T1000 (cell line): Measurements from ENCODE around the gene ANKS1B.

Experiments used
- DNase-seq: peaks from one replicate; lab custom pipeline; 2025; ENCODE audit warnings: mixed read lengths; lab: John Stamatoyannopoulos, UW

ANKS1B gene

DNA sequence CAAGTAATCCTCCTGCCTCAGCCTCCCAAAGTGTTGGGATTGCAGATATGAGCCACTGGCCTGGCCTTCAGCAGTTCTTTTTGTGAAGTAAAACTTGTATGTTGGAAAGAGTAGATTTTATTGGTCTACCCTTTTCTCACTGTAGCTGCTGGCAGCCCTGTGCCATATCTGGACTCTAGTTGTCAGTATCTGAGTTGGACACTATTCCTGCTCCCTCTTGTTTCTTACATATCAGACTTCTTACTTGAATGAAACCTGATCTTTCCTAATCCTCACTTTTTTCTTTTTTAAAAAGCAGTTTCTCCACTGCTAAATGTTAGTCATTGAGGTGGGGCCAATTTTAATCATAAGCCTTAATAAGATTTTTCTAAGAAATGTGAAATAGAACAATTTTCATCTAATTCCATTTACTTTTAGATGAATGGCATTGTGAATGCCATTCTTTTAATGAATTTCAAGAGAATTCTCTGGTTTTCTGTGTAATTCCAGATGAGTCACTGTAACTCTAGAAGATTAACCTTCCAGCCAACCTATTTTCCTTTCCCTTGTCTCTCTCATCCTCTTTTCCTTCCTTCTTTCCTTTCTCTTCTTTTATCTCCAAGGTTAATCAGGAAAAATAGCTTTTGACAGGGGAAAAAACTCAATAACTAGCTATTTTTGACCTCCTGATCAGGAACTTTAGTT, 1250.9 kb downstream of the ANKS1B start:
- DNase-seq = no peak

DNA sequence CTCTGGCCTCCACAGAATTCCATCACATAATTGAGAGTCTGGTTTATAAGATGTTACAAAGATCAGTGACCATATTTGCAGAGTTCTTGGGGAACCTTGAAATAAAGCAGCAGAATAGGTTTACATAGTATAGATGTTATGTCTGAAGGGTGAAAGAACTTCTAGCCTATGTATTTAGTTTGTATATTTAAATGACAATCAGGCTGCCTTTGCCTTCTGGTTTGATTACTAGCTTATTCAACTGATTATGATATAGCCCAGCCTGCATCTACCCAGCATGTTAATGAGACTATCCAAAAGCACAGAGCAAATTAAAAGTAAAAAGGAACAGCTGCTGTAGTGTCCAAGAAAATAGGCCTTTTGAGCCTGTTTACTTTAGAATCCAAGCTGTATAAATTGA, 1254.3 kb downstream of the ANKS1B start:
- no peak for DNase-seq

DNA sequence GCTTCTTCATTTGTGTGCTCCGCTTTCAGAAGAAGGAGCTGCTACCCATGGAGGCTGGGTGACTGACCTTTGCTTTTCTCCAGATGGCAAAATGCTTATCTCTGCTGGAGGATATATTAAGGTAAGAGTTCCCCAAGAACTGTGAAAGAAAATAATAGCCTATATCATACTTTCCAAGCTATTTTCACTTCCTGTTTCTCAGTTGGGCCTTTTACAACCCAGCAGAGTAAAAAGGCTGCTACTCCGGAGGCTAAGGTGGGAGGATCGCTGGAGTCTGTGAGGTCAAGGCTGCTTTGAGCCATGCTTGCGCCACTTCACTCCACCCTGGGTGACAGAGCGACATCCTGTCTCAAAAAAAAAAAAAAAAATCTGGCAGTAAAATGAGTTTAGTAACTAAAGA, 1257.5 kb downstream of the ANKS1B start:
- DNase-seq = no peak

DNA sequence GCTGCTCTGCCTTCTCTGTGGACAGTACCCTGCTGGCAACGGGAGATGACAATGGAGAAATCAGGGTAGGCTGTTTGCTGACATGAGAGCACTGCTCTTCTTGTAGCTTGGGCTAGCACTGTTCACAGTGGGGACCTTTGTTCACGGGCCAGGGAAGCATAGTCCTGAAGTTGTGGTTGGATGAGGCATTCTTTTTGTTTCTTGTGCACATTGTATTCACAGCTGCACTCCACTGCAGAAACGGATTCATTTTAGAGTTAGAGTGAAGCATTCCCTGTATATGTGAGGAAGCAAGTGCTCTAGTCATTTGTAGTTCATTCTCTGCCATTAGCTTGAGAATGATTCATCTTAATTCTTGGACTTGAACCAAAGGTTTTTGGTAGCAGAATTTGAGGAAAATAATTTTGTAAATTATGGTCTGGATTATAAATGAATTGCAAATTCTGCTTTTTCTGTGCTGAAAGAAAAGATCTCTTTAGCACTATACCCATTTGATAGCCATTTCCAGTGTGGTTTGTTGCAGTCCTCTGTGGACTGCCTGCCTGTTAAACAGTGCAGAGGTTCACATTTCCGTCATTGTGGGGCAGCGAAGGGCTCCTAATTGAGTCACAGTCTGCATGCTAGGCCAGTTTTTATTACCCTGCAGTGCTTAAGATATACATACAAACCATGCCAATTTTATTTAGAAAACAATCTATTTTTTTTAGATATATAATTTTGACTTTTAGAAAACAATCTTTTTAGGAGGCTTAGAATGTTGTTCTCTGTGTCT, 1259.1 kb downstream of the ANKS1B start:
- DNase-seq = no peak

DNA sequence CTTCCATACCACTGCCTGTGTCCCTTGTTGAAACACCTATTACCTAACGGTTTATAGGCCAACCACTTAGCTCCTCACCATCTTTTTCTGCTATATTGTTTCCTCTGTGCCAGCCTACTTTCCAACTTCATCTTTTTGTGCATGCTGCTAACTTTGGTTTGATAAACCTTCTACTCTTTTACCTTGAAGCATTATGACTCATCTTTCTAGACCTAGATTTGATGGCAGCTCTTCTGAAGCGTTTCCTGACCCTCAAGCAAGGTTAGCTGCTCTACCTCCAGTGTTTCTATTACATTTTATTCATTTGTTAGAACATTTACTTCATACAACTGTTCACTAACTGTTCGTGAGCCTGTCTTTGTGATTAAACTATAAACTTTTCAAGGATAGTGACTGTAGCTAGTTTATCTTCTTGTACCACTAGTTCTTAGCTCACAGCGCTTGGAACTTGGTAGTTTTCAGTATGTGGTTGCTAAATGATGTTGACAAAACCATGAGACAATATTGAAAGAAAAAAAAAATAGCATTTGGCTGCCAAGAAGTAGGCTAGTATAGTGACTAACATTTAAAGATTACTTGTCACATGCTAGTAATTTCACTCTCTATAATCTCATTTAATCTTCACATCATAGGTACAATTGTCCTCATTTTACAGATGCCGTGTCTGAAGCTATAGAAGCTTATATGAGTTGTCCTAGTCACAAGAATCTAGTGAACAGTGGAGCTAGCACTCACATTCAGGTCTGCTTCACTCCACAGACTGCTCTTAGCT, 1260.2 kb downstream of the ANKS1B start:
- no peak for DNase-seq

DNA sequence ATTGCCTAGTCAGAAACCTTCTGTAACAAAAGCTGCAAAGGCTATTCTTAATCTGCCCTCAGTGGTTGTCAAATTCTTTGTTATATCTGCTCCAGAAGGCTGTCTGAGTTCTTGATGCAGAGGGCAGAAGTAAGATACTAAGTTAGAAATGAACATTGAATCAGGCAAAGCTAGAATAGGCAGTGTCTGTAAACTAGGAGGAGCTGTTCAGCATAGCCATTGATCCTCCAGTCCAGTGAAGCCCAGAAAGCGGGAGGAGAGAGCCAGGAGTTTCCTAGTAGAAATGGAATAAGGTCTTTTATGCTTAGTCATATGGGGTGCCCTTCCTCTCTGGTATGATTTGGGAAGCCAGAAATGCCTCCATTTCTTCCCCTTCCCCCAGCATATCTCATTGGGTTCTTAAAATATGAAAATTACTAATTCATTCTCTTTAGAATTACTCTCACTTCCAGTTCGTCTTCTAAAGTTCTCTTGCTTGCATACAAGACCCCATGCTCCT, 1263.5 kb downstream of the ANKS1B start:
- DNase-seq = no peak

DNA sequence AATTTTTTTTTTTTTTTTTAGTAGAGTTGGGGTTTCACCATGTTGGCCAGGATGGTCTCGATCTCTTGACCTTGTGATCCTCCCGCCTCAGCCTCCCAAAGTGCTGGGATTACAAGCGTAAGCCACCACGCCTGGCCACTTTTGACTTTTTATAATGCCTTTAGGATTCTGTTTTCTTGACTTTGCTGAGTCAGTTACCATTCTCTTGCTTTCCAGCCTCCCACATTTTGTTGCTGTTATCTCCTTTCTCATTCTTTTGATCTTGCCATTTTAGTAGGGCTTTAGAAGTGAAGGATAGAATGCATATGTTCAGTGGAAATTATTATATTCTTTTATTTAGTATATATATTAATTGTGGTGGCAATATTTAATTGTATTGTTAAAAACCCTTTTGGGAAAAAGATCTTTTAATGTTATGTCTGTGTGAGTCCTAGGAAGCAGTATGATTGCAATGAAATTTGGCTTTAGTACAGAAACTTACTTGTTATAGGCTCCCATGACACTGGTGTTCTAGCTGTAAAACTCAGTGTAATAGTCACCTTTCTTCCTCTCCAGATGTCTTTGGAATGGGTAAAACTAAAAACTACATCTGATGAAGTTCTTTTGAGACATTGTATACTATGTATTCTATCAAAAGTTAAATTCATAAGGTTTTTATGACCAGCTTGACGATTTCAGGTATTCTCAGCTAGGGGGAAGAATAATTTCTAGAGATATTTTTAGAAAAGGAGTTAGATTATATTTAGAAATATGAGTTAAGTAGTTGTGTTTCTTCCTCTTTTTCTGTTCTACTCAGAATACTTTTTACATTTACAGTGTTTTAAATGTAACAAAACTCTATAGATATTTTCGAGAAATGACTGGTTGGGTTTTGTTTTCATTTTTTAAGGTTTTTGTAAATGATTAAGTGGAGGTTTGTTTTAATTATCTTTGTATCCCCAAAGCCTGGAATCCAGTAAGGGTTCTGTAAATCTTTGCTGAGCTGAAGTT, 1264.9 kb downstream of the ANKS1B start:
- no peak for DNase-seq

DNA sequence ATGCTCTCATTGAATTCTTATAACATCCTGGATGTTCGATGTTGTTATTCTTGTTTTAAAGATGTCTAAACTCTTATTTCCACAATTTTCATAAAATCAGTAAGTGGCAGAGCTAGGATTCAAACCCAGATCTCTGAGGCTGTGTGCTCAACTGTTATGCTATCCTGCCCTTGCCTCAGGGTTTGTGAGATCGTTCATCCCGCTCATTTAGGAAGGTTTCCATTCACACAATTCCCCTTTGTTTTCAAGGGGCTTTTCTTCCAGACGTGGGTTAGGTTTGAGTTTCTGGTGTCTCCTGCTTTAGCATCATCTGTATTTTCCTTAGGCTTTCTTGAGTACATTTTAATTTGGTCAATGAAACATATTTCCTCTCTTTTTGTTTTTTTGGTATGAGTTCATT, 1270.3 kb downstream of the ANKS1B start:
- DNase-seq = no peak

DNA sequence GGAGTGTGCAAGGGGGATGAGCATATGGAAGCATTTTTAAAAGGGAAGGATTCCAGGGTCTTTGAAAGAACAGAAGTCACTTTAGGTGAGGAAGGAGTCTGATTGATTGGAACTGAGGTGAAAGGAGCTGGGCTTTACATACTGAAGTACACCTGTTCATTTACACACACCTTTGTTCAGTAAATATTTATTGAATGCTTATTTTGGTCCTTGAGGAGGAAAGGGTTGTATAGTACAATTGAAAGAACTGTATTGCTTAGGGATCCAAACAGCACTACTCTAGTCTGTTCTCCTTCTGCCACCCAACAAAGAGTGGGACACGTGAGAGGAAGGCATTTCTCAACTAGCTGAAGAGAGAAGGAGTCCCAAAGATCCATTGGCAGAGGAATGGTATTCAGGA, 1275.7 kb downstream of the ANKS1B start:
- DNase-seq = no peak

DNA sequence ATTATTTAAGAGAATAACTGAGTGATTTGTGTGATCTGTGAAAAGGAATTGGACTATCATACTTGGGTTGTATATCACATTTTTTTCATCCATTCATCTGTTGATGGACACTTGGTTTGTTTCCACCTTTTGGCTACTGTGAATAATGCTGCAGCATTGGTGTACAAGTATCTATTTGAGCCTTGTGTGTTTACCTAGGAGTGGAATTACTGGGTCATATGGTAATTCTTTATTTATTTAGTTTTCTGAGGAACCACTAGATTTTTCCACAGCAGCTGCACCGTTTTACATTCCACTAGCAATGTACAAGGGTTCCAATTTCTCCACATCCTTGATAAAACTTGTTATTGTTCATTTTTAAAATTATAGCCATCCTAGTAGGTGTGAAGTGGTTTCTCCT, 1283.6 kb downstream of the ANKS1B start:
- no peak for DNase-seq

DNA sequence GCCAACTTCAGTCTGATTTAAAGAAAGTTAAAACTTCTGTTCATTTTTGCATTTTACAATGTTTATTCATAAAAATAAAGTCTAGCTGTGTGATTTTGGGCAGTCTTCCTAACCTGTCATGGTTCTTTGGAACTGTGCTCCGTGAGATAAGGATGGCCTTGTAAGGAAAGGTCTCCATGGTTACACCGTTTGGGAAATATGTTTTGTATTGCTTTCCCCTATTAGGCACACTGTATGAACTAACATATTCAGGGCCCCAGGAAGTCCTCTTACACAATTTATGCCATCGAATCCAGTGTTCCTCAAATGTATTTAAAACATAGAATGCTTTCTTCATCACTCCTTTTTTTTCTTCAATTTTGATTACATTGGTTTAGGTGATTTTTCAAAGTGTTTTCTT, 1285.2 kb downstream of the ANKS1B start:
- DNase-seq = no peak

DNA sequence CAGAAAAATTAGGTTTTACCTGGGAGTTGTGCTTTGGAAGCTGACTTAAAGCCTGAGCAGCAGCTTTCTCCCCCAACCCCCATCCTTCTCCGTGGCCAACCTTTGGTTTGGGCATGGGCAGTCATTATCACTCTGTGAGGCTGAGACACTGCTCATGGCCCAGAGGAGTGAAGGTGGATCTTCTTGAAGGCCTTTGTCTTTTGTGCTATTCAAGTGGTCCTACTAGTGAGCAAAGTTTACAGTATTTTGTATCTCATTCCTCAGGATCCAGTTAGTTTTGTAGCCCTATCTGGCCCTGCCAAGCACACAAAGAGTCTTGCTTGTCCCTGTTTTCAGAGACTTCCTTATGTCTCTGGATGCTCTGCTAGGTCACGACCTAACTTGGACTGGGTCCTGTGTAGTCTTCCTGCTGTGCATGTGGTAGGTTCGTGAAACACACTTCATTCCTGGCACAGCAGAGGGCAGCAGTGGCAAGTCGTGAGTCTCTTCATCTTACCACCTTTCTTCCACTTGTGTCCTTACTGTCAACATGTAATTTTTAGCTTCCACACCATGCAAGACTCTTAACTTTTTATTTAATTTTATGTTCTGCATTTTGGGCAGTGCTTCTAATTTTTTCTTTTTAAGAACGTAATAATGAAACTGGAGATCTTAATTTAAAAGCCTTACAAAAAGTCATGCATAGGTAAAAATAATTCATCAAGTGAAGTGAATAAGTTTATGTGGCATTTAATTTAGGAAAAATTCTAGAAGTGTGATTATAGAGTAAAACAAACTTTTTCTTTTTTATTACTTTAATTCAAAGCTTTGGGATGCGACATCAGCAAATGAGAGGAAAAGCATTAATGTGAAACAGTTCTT, 1285.9 kb downstream of the ANKS1B start:
- peak; percentile 53 for DNase-seq

DNA sequence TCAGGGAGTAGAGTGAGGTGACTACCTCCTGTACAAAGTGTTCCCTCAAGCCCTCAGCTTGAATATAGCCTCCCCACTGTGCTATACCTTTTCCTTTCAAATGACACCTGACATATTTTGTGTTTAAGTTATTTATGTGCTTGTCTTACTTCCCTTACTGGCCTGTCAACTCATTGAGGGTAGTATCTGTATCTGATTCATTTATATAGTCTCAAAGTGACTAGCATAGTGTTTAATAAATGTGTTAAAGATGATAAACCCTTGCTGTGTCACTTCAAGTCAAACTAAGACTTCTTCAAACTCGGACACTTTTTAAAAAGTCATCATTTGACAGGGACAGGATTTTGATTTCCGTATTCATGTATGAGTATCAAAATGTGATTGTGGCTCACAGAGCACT, 1287.5 kb downstream of the ANKS1B start:
- DNase-seq = no peak

DNA sequence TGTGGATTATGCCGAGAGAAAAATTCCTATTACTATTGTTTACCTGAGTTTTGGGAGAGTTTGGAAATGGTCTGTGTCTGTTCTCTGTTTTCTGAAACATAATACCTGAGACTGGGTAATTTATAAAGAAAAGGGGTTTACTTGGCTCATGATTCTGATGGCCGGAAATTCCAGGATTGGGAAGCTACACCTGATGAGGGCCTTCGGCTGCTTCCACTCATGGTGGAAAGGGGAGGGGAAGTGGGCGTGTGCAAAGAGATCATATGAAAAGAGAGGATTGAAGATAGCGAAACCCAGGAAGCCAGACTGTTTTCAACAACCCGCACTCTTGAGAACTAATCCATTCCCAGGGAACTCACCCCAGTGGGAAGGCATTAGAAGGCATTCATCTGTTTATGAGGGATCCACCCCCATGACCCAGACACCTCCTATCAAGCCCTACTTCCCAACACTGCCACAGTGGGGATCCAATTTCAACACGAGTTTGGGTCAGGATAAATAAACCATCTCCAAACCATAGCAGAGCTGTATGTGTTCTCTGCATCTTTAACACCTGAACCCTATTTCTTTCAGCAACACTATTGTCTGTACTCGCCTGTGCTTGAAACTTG, 1288.6 kb downstream of the ANKS1B start:
- no peak for DNase-seq

DNA sequence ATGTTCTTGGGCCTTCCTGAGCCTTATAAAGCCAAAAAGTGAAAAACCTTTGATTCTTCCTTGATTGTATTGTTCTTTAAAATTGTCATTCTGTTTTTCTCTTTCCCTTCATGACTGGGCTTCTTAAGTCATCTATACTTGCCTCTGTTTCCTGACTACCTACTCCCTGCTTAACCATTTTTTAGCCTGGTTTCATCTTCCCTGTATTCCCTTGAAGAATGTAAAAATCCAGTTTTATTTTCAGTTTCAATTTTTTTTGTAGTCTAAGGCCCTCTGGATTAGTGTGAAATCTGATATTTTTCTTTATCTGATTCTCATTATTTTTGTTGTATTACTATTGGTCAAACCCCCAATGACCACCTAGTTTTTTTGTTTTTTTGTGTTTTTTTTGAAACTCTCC, 1293.4 kb downstream of the ANKS1B start:
- no peak for DNase-seq

DNA sequence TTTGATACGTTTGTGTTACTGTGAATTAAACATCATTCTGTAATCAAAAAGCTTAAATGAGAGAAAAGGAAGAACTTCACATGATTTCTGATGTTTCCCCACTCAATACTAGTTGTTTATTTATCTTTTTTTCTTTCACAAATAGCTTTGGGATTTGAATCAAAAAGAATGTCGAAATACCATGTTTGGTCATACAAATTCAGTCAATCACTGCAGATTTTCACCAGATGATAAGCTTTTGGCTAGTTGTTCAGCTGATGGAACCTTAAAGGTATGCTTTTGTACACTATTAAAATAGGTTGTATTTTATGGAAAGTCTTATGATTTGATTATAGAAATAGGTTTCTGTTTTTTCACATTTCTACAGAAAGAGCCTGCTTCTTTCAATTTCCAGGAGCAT, 1298.1 kb downstream of the ANKS1B start:
- DNase-seq = no peak
